Dedifferentiated amniotic fluid mesenchymal stem cell (primary cell): ENCODE data around the gene ETS1.

ENCODE experiments used
- DNase-seq: peaks from one replicate; pipeline ENCODE4 v3.0.0-alpha.2; 2016; ENCODE audit errors: extremely low spot score

ETS1 gene

DNA sequence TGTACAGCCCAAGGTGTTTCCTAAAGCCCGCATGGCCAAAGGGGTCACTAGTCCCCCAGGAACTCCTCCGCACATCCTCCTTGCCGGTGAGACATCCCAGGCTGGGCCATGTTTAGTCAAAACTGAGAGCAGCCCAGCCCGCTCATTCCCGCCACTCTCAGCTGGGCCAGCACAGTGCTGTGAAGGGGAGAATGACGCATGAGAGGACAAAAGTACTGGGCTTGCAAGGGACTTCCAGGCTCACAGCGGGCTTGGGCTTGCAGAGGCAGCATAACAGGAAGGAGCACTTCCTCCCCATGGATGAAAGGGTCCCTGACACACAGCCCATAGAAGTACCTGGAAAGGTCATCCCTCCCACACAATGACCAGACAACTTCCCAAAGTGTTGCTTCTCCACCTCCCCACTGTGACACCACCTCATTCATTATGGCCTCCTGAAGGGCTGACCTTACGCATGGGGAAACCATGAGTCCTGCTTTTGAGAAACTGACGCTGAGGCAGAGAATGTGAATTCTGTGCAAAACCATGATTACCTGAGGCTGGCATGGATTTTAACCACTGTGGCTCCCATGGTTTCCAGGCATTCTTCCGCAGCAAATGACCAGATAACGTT is 19.1 kb downstream of the ETS1 start:
- no peak for DNase-seq

DNA sequence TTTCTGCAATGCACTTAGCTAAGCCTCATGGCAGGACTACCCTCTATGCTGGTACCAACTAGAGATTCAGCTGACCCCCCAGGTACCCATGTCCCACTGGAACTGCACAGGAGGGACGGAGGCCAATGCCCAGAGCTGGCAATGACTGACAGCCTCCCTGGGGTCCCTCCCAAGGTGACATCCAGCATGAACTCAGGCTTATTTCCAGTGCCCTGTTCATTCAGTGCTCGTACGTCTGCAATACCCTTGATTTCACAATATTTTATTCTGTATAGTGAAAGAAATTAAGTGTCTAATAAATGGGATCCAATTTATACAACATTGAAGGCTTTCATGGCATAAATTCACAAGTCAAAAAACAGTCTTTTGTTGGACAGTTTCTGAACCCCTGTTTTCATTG is 20.2 kb downstream of the ETS1 start:
- no peak for DNase-seq

DNA sequence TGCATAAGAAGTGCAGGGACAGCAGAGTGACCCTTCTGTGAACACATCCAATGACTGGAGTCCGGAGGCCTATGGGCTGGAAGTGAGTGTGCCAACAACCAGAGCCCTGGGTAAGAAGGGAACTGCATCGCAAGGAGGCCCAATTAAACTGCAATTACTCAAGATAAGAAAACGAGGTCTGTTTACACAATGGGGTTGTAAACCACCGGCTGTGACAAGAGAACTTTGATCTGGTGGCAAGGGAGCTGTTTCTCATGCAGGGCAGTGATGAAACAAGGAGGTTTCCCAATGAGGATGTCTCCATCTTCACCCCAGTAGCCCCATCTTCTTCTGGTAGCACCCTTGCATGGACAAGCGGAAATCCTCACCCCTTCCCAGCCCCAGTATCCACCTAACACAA is 21.5 kb downstream of the ETS1 start:
- no peak for DNase-seq

DNA sequence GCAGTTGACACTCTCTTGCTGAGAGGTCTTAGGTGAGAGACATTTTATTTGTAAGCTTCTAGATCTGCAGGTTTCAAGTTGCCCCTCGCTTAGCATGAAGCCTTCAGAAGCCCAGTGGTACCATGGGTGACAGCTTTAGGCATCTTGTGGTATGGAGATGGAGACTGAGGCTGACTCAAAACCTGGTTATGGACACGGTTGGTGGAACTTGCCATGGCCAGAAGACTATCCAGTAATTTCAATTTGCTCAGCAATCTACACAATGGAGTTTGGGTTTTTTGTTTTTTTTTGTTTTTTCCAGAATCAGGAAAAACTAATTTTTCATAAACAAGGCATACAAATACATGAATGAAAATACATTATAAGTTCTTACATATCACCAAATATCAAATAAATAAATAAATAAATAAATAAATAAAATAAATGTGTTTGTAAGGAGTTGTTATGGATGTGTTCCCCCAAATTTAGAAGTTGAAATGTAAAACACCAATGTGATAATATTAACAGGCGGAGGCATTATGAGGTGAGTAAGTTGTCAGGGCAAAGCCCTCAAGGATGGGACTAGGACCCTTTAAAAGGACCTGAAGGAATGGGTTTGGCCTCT is 22.6 kb downstream of the ETS1 start:
- DNase-seq: no peak

DNA sequence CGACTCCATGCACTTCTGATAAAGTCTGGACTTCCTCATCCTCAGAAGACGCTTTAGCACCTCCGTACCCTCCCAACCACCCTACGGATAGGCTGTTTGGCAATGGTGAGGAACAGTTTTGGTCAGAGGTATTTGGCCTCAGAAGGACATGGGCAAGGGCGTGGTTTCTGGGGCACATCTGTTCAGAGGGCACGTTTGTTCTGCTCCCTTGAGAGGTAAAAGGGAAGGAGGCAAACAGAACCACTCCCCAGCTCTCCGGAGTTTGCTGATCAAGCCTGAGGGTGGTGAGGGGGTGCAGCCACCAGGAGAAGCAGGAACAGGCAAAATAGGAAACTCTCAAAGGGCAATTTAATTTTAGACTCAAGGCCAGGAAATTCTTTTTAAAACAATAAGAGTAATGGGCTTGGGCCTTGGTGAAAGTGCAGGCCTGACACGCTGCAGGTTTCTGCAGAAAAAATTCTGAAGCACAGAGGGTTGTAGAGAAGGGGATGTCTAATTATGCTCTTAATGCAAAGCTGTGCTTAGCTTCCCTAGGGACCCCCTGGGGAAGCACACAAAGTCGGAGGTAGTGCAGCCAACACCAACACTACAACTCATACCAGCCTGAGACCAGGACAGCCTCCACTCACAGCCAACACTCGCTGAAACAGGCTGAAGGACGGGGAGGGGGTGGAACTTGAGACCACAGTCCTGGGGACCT is 23.3 kb downstream of the ETS1 start:
- no peak for DNase-seq

DNA sequence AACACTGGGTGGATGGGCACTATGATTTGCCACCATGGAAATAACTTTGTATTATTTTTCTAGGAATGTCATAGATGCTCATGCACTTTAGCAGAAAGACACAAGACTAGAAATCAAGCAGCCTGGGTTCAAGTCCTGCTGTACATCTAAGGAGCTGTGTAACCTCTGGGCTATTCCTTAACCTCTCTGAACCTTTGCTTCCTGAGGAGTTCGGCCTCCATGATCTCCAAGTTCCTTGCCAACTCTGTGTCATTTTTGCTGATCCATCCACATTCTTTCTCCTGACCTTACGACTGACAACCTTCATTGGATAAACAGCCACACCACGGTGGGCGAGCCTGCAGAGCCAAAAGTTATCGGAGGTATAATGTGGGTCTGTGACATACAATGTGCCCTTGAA is 24.1 kb downstream of the ETS1 start:
- no peak for DNase-seq

DNA sequence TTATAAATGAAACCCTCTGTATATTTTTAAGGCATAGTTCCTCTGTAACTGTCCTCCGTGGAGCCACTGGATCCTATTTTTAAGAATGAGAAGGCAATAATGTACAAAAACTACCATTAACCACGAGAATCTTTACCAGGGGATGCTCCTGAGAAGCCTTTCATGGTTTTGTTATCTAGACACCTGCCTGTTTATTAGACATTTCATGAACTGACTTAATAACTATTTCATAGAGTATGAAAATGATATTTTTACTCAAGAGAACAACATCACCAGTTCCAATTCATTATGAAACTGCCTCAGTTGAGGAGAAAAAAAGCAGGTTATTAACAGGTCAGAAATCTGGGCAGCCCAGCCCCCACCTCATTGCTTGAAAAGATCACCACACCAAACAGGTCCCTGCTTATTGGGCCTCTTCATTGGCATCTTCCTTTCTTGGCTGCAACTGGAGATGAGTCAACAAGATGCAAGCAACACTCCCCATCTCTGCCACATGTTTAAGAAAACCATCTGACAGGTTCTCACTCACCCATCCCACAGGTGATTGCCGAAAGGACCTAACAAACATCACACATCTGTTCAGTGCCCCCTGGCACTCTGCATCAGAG is 27.8 kb downstream of the ETS1 start:
- DNase-seq: no peak

DNA sequence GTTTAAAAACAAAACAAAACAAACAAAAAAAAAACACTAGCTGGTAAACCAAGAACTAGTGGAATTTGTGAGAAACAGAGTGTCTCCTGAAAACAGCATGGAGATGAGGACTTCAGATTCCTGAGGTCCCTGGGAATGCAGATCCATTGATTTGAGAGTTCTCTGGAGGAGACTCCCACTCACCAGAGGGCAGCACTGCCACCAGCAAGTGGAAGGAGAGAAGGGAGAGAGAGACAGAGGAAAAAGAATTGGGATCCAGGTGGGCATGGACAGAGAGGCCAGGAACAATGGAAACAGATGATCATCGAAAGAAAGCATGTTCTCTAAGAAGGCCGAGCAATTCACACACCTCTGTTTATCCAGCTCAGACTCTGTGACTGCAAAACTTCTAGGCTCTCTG is 31.8 kb downstream of the ETS1 start:
- DNase-seq: no peak

DNA sequence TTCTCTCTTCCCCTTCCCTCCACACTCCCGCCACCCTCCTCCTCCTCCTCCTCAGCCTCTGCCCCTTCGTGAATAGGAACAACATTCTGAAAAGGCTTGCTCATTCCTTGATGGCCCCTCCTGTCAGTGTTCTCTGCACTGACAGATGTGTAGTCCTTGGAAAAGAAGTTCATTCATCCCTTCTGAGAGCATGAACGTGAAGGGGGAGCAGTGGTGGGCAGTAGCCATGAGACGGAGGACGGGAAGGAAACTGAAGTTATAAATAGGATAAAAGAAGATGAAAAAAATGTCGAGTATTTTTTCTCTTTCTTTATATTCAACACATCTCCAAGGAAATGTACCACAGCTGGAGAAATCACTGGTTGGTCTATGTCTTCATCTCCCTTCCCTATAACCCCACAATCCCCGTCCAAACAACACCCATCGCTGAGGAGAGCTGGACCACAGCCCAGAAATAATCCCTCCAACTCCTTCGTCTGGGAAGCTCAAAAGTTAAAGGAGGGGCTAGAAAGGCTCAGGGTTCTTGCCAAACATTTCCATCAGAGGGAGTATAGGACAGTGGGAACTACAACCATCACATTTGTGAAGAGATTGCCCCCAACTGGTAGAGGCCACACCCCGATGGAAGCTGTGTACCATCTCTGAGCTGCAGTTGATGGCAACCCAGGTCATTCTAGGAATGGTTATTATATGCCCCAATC is 33.5 kb downstream of the ETS1 start:
- DNase-seq: no peak

DNA sequence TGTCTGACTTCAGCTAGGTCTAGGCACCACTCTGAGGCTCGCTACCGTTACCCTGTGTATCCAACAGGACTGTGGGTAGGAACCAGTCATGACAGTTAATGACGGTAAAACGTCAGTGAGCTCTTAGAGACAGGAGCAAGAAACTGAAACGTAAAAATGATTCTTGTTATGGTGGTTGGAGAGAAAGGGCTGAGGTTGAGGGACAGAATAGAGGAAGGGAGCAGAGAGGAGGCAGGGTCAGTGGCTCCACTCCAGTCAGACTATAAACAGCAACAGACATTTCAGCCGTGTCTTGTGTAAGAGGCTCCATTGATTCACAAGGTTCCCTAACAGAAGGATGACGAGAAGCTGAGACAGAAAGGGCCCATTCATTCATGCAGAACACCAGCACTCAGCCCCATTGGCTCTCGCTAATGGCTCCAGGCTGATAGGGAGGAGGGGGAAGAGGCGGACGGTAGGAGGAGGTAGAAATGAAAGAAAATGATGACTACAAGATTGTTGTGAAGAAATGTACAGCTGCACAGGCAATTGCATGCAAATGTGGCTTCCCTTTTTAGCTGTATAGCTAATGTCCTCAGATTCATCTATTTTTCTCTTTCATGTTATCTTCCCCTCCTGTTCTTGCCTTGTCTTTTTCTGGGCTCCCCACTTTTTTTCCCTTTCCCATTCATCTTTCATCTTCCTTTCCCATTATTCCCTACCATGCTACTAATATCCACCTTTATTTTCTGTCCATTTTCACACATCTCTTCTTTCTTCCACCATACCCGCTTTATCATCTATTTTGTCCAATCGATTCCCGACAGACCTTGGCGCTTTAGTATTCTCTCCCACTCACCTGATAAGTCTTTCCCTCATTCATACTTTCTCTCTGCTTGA is 34.3 kb downstream of the ETS1 start:
- DNase-seq: no peak

DNA sequence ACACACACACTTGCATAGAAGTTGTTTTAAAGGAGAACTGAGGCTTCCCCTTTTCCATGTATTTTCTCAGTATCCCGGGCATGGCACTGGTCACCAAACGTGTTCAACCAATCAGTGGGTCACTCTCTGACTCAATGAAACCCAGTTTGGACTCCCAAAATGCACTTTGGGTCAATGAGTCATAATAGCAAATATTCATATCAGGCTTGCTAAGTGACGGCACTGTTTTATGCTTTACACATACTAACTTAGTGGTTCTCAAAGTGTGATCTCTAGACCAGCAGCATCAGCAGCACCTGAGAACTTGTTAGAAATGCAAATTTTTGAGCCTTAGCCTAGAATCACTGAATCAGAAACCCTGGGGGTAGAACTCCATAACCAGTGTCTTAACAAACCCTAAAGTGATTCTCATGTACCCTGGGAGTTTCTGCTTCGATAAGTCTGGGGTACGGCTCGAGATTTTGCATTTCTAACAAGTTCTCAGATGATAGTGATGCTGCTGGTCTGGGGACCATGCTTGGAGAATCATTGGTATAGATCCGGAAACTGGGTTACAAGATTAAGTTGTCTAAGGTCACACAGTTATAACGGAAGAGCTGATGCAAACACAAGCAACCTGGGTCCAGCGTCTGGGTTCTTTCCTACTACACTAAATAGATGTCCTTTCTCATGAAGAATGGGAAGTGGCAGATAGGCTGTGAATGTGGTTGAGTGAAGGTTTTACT is 35.6 kb downstream of the ETS1 start:
- DNase-seq: no peak

DNA sequence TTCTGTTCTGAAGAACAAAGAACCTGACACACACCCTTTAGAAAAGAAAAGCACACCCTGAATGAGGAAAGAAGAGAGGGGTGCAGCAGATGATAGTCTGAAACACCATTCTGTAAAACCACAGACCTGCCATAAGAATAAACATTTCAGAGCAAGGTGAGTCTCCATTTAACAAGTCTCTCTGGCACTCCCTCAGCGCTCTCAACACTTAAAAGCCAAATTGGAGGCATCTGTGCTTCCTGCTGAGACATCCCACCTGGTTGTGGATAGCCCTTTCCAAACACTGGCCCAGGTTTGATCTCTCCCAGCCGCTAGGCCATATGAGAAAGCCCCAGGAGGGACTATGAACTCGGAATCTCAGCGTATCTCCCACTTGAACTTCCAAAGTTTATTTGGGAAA is 36.3 kb downstream of the ETS1 start:
- DNase-seq: no peak

DNA sequence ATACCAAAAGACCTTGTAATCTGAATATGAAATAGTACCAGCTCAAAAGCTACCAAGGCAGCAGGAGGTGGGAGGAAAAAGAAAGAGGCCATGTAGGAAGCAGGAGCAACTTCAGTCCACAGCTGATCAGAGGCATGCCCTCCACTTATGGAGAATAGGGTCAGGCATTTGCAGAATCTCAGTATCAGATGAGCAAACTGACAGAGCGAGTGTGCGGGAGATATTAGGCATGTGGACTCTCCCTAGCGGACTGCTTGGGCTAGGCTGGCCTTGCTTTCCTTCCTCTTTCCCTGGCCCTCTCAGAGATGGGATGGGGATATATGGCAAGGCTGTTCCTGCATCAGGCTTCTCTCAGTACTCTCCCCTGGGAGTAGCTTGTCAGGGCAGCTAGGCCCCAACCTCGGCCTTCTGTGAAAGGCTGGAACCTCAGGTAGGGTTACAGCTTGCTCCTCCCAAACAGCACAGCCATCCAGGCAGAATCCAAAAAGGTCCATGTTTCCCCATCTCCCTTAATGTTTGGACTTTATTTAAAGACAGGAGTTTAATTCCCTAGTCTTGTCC is 37.0 kb downstream of the ETS1 start:
- no peak for DNase-seq

DNA sequence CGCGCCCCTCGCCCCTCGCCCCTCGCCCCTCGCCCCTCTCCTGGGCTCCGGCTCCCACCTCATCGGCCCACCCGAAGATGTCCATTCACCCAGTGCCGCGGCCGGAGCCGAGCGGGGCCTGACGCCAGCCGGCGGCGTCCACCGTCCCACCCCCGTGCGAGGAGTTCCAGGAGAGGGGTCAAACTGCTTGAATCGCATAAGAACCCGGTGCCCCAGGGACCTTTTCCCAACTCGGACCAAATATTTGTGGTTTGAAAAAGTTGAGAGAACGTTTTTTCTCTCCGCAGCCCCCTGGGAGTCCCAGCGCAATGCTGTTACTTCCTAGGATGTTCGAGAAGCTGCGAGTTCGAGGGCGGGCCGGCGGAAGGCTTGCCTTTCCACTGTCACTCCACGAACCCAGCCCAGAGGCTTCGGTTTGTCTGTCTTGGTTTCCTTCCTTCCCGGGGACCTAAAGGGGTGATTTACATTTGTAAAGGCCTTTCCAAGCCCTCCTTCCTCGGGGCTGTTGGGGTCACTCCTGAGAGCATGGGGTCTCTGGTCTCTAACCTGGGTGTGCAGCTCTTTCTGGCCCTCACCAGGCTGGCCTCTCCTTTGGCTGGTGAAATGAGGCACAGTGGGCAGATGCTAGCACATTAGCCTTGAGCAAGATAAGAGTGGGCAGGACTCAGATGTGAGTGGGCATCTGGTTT is 38.0 kb downstream of the ETS1 start:
- no peak for DNase-seq

DNA sequence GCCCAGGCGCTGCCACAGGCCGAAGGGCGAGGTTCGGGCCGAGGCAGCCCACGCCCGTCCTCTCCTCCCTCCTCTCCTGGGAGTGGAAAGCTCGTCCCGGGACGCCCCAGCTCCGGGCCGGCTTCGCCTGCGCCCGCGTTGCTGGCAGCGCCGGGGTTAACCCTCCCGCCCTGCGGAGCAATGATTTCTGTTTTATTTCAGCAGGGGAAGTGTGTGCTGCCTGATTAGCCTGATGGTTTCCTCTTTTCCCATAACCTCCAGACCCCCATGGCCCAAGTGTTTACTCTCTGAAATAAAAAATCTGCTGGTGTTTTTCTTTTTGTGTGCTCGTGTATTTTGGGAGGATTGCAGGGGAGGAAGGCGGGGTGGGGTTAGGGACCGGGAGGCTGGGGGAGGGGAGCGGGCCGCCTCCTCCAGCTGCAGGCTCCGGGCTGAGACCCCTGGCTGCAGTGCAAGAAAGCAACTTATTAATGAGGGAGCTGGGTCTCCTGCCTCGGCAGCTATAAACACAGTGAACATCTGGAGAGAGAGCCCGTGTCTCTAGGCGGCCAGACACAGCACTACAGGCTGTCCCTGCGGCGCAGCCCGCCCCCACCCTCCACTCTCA is 38.6 kb downstream of the ETS1 start:
- DNase-seq: no peak

DNA sequence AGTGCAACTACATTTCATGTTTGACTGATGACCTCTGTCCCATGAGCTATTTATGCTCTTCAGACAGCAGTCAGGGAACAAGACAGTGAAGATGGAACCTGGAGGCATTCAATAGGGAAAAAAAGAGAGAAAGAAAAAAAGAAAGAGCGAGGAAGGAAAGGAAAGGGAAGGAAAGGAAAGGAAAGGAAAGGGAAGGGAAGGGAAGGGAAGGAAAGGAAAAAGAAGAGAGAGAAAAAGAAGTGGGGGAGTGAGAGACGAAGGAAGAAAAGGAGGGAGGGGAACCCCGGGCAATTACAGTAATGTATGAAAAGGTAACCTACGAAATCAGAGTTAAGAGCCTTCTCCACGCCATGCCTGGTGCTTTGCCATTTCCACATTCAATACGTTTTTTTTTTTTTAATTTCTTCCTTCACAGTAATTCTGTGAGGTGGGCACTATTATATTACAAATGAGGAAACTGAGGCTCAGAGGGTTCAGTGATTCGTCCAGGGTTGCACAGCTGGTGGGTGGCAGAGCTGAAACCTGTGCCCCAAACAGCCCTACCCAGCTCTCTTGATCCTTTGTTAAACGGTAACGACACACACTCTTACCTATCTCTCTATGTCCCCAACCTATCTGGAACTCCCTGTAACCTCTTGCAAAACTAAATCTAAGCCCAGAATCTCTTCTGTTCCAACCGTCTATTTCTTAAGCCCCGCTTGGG is 39.3 kb downstream of the ETS1 start:
- DNase-seq: no peak

DNA sequence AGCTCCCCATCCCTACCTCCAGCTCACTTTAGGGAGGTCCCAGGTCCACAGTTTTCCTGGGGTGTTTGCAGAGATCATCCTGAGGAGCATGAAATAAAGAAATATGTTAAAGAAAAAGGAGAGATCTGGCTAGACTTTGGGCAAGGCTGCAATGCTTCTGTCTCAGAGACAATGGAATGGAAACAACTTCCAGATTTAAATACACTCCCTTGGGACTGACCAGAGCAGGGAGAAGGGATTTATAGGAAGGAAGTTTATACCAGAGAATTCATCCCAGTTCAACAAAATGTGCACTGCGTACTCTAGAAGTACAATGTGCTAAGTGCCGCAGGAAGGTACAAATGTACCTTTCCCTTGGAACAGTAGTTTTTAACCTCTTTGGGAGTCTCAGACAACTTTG is 40.4 kb downstream of the ETS1 start:
- DNase-seq: no peak

DNA sequence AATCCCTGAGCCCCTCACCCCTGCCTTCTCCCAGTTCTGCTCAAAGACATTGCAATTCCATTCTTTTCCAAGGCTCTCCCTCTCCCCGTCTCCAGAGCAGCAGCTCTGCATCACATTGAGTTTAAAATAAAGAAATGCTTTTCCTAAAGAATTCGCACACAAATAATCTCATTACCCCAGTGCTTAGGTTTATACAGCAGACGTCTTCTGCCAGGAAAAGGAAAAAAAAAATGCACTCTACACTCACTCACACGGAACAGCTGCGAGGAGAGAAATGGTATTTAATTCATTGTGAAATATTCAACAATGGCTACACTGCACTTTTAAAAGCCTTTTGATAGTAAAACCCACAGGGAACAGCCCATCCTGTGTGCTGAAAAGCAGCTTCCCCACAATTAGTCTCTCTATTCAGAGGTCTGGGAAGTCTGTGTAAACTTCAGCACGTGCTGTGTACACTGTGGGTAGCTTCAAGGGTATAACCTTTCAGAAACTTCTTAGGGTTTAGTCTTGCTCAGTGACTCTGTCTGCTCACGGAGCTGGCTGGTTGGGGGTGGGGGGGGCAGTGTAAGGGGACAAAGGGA is 42.8 kb downstream of the ETS1 start:
- no peak for DNase-seq
